ENCODE results near the gene THAP12. TPM values are rescaled to one million over a fixed set of nuclear protein-coding genes. Genes with fewer than 3 reads are reported as not detected.
"Not testable (repeated sequence)": the region's sequence is repeated elsewhere in the genome, so short reads cannot be mapped to it uniquely, and the experiment has no call there.

THAP12 gene
- total RNA-seq, 6 experiments from 2014 or later: 11.5 to 15.8 (median 12.5) TPM

GRCh38 chr11:76406359-76406758, 25.4 kb upstream of the THAP12 start:
- H3K9me3 ChIP-seq: no peaks in the 10 kb centered on the region
- WGBS (ENCODE audit: insufficient coverage, low coverage, low lambda C conversion rate, missing lambda C conversion rate): 89% methylated on average over 3 of the region's 4 CpGs
- intact Hi-C loops (cut with DNase I): no loop called here
- H3K36me3 ChIP-seq: no peaks in the 10 kb centered on the region
- no peak for ATAC-seq
- TF ChIP-seq POLR2A (IDR thresholded peaks at IDR 0.05) (no peak), CTCF (IDR thresholded peaks at IDR 0.05) (no peak)
- no peaks in the 10 kb centered on the region for H3K27me3 ChIP-seq
- H3K4me1 ChIP-seq: no peaks in the 10 kb centered on the region
- no peak overlapping the region for H3K4me3 ChIP-seq
- H3K27ac ChIP-seq: no peak overlapping the region
- DNase-seq: no peak

GRCh38 chr11:76401484-76401883, 20.6 kb upstream of the THAP12 start:
- H3K4me1 ChIP-seq; H3K9me3 ChIP-seq; H3K27ac ChIP-seq; H3K36me3 ChIP-seq; intact Hi-C loops (cut with DNase I); ATAC-seq; H3K27me3 ChIP-seq; DNase-seq; H3K4me3 ChIP-seq: not testable (repeated sequence)
- 79% methylated on average over 5 of the region's 8 CpGs for WGBS (ENCODE audit: insufficient coverage, low coverage, low lambda C conversion rate, missing lambda C conversion rate)

GRCh38 chr11:76400967-76401366, 20.0 kb upstream of the THAP12 start:
- no peak for DNase-seq
- WGBS (ENCODE audit: insufficient coverage, low coverage, low lambda C conversion rate, missing lambda C conversion rate): 100% methylated on average over 1 of the region's 1 CpG
- ATAC-seq: no peak
- TF ChIP-seq CTCF (IDR thresholded peaks at IDR 0.05) (no peak), POLR2A (IDR thresholded peaks at IDR 0.05) (no peak)
- Histone ChIP-seq H3K9me3 (no peaks in the 10 kb centered on the region), H3K27me3 (no peaks in the 10 kb centered on the region), H3K4me3 (no peak overlapping the region), H3K4me1 (no peaks in the 10 kb centered on the region), H3K36me3 (no peaks in the 10 kb centered on the region), H3K27ac (no peak overlapping the region)
- intact Hi-C loops (cut with DNase I): no loop called here

- intact Hi-C loops (cut with DNase I): no loop called here
These were observed 16.5 kb upstream of the THAP12 start for GRCh38 chr11:76397383-76397782.

GRCh38 chr11:76395296-76395695, 14.4 kb upstream of the THAP12 start:
- 100% methylated on average over 1 of the region's 1 CpG for WGBS (ENCODE audit: insufficient coverage, low coverage, low lambda C conversion rate, missing lambda C conversion rate)
- intact Hi-C loops (cut with DNase I): no loop called here

More at GRCh38 chr11:76397383-76397782, 16.5 kb upstream of the THAP12 start:
- no peaks in the 10 kb centered on the region for H3K36me3 ChIP-seq
- ATAC-seq: no peak
- no peaks in the 10 kb centered on the region for H3K9me3 ChIP-seq
- H3K27ac ChIP-seq: no peak overlapping the region
- no peak overlapping the region for H3K4me3 ChIP-seq
- H3K27me3 ChIP-seq: no peaks in the 10 kb centered on the region
- H3K4me1 ChIP-seq: no peaks in the 10 kb centered on the region
- WGBS (ENCODE audit: insufficient coverage, low coverage, low lambda C conversion rate, missing lambda C conversion rate): 84% methylated on average over 3 of the region's 3 CpGs
- no peak for TF ChIP-seq POLR2A (IDR thresholded peaks at IDR 0.05)
- no peak for TF ChIP-seq CTCF (IDR thresholded peaks at IDR 0.05)
- no peak for DNase-seq

More at GRCh38 chr11:76395296-76395695, 14.4 kb upstream of the THAP12 start:
- Histone ChIP-seq H3K36me3 (no peaks in the 10 kb centered on the region), H3K4me1 (no peaks in the 10 kb centered on the region), H3K27ac (no peak overlapping the region), H3K9me3 (no peaks in the 10 kb centered on the region), H3K4me3 (no peak overlapping the region), H3K27me3 (no peaks in the 10 kb centered on the region)
- TF ChIP-seq POLR2A (IDR thresholded peaks at IDR 0.05) (no peak), CTCF (IDR thresholded peaks at IDR 0.05) (no peak)
- no peak for DNase-seq
- no peak for ATAC-seq

Measured in right lobe of liver (tissue), 6 donors.